MM.1S (cell line): Measurements from ENCODE around the gene ELK3.

ENCODE experiments used
- DNase-seq: peaks from one replicate; pipeline ENCODE4 v3.0.0-alpha.2; 2015
- H2AFZ ChIP-seq: fragments of 300-600 bp; sonication (generic); 2 replicates; pipeline ENCODE4 v1.6.0; 2016; ENCODE audit warnings: antibody characterized with exemption, low read length
- H3F3A ChIP-seq: fragments of 300-600 bp; sonication (generic); 2 replicates; pipeline ENCODE4 v1.6.1; 2016; ENCODE audit warnings: mild to moderate bottlenecking, antibody characterized with exemption, low read length, moderate library complexity, mixed read lengths; ENCODE audit not compliant: insufficient read depth
- H3K27ac ChIP-seq: fragments of 300-600 bp; sonication (generic); 2 replicates; pipeline ENCODE4 v1.5.1; 2016; ENCODE audit warnings: mild to moderate bottlenecking, low read length
- H3K27me3 ChIP-seq: fragments of 300-600 bp; sonication (generic); replicated peaks from 2 replicates; pipeline ENCODE4 v1.6.0; 2016; ENCODE audit warnings: low read length; ENCODE audit not compliant: insufficient read depth
- H3K36me3 ChIP-seq: fragments of 300-600 bp; sonication (generic); replicated peaks from 2 replicates; pipeline ENCODE4 v1.6.1; 2016; ENCODE audit warnings: mild to moderate bottlenecking, low read length, mixed read lengths; ENCODE audit not compliant: insufficient read depth
- H3K4me1 ChIP-seq: fragments of 300-600 bp; sonication (generic); 2 replicates; pipeline ENCODE4 v1.6.1; 2016; ENCODE audit warnings: low read length, mixed read lengths
- H3K4me2 ChIP-seq: fragments of 300-600 bp; sonication (generic); 2 replicates; pipeline ENCODE4 v1.6.0; 2016; ENCODE audit warnings: low read depth, low read length
- H3K4me3 ChIP-seq: fragments of 300-600 bp; sonication (generic); 2 replicates; pipeline ENCODE4 v1.5.1; 2016; ENCODE audit warnings: low read length, mixed read lengths
- H3K79me2 ChIP-seq: fragments of 300-600 bp; sonication (generic); 2 replicates; pipeline ENCODE4 v1.6.1; 2016; ENCODE audit warnings: mixed run types, low read length, mixed read lengths
- H3K9ac ChIP-seq: fragments of 300-600 bp; sonication (generic); 2 replicates; pipeline ENCODE4 v1.6.1; 2016; ENCODE audit warnings: low read length, mixed read lengths
- H3K9me2 ChIP-seq: fragments of 300-600 bp; sonication (generic); replicated peaks from 2 replicates; pipeline ENCODE4 v1.6.1; 2016; ENCODE audit warnings: mild to moderate bottlenecking, low read length, mixed read lengths; ENCODE audit not compliant: insufficient read depth
- H3K9me3 ChIP-seq: fragments of 300-600 bp; sonication (generic); replicated peaks from 2 replicates; pipeline ENCODE4 v1.6.1; 2016; ENCODE audit warnings: mild to moderate bottlenecking, low read length, mixed read lengths; ENCODE audit not compliant: insufficient read depth
- H4K20me1 ChIP-seq: fragments of 300-600 bp; sonication (generic); 2 replicates; pipeline ENCODE4 v1.6.1; 2016; ENCODE audit warnings: mild to moderate bottlenecking, low read length, moderate library complexity, mixed read lengths; ENCODE audit not compliant: insufficient read depth
- CTCF ChIP-seq: fragments of 300-600 bp; sonication (generic); IDR thresholded peaks from 2 replicates; pipeline ENCODE4 v1.5.1; 2016; ENCODE audit warnings: antibody characterized with exemption, low read length, mixed read lengths
- EZH2 ChIP-seq: fragments of 300-600 bp; sonication (generic); optimal IDR thresholded peaks from 2 replicates; pipeline ENCODE3; 2017; ENCODE audit warnings: low read depth, mild to moderate bottlenecking, antibody characterized with exemption, low read length, mixed read lengths
- EZH2phosphoT487 ChIP-seq: fragments of 300-600 bp; sonication (generic); IDR thresholded peaks from 2 replicates; pipeline ENCODE4 v1.6.1; 2018; ENCODE audit warnings: antibody characterized with exemption, low read length

The ELK3 gene

GRCh38 chr12:96194971-96195844, 1.0 kb downstream of the ELK3 start:
- no peaks in the 10 kb centered on the region for H3K36me3 ChIP-seq
- peak overlapping the region; percentile 91 for H3K9ac ChIP-seq
- no peaks in the 10 kb centered on the region for H3K9me3 ChIP-seq
- H3F3A ChIP-seq = peaks cover 42% of the 10 kb centered on the region
- peak overlapping the region; percentile 30 for H2AFZ ChIP-seq
- H3K4me2 ChIP-seq = peak overlapping the region; percentile 97
- H4K20me1 ChIP-seq = no peaks in the 10 kb centered on the region
- H3K4me3 ChIP-seq = peak overlapping the region; percentile 95
- TF ChIP-seq CTCF = no peak
- no peak for TF ChIP-seq EZH2
- TF ChIP-seq EZH2phosphoT487 = no peak
- peaks cover 49% of the 10 kb centered on the region for H3K79me2 ChIP-seq
- H3K4me1 ChIP-seq = peaks cover 38% of the 10 kb centered on the region
- peak overlapping the region; percentile 100 for H3K27ac ChIP-seq
- H3K9me2 ChIP-seq = no peaks in the 10 kb centered on the region
- peak; percentile 95 for DNase-seq
- no peaks in the 10 kb centered on the region for H3K27me3 ChIP-seq

GRCh38 chr12:96195845-96196451, 1.8 kb downstream of the ELK3 start:
- peak overlapping the region; percentile 90 for H3K4me2 ChIP-seq
- H2AFZ ChIP-seq = no peak overlapping the region
- no peaks in the 10 kb centered on the region for H3K9me2 ChIP-seq
- peak overlapping the region; percentile 64 for H3K9ac ChIP-seq
- TF ChIP-seq CTCF (no peak), EZH2phosphoT487 (no peak), EZH2 (no peak)
- no peaks in the 10 kb centered on the region for H3K9me3 ChIP-seq
- peaks cover 43% of the 10 kb centered on the region for H3F3A ChIP-seq
- H4K20me1 ChIP-seq = no peaks in the 10 kb centered on the region
- no peaks in the 10 kb centered on the region for H3K27me3 ChIP-seq
- H3K36me3 ChIP-seq = no peaks in the 10 kb centered on the region
- H3K79me2 ChIP-seq = peaks cover 57% of the 10 kb centered on the region
- DNase-seq = peak; percentile 34
- peaks cover 44% of the 10 kb centered on the region for H3K4me1 ChIP-seq
- peak overlapping the region; percentile 66 for H3K4me3 ChIP-seq
- peak overlapping the region; percentile 100 for H3K27ac ChIP-seq

GRCh38 chr12:96196781-96197180, 2.6 kb downstream of the ELK3 start:
- Histone ChIP-seq H3F3A (peaks cover 47% of the 10 kb centered on the region), H3K9ac (peak overlapping the region; percentile 64; the same call in 1 of the 2 replicates), H3K27me3 (no peaks in the 10 kb centered on the region), H3K27ac (peak overlapping the region; percentile 100; the same call in 1 of the 2 replicates), H3K4me2 (peak overlapping the region; percentile 90), H3K79me2 (peaks cover 65% of the 10 kb centered on the region), H3K9me2 (no peaks in the 10 kb centered on the region), H3K9me3 (no peaks in the 10 kb centered on the region), H3K36me3 (no peaks in the 10 kb centered on the region), H3K4me1 (peaks cover 50% of the 10 kb centered on the region), H4K20me1 (no peaks in the 10 kb centered on the region), H2AFZ (no peak overlapping the region), H3K4me3 (peak overlapping the region; percentile 66)
- DNase-seq = no peak
- no peak for TF ChIP-seq EZH2
- TF ChIP-seq CTCF = no peak
- no peak for TF ChIP-seq EZH2phosphoT487
